OCI-LY1 (cell line): Measurements from ENCODE around the gene HLA-DMB.

Experiments used
- CTCF ChIP-seq: fragments of 200-600 bp; sonication (generic), shearing (Covaris generic); IDR thresholded peaks from 2 replicates; pipeline ENCODE4 v1.5.1; 2017; ENCODE audit warnings: mild to moderate bottlenecking, antibody characterized with exemption, low read length, moderate library complexity, mixed read lengths
- EZH2 ChIP-seq: fragments of 200-600 bp; sonication (generic), shearing (Covaris generic); IDR thresholded peaks from 2 replicates; pipeline ENCODE4 v1.8.0; 2017; ENCODE audit warnings: borderline replicate concordance, mixed run types, mild to moderate bottlenecking, antibody characterized with exemption, low read length, moderate library complexity, mixed read lengths

DNA sequence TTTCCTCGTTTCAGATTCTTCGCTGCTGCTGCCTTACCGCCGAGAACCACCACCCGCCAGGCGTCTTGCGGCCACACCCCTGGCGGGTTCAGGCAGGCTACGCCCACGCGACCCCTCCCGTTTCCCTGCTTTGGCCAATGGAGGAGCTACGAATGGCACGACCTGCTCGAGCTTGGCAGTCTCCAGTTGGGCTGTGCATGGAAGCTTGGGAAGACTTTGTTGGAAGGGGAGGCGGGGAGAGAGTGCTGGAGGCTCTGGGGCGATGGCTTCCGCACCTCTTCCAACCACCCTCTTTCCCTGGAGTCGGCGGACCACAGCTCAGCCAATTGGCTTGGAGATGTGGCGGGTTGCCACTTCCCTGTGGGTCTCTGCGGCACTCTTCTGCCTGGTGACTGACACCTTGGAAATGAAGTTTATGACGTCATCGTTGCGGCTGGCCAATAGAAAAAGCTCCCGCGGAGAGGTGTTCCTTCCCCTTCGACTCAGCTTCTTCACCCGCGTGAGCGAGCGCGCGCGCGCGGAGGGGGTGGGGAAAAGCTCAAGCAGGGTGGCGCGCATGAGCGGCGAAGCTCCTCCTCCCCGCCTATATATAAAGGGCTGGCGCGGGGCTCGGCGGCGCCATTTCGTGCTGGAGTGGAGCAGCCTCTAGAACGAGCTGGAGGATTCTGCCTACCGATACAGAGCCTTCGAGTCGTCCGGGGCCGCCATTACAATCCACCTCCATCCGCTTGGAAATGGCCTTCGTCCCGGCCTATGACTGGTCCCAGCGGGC is 30.9 kb upstream of the HLA-DMB start:
- TF ChIP-seq CTCF, result 0 out of 2 replicates have a peak, but pooled peaks have one; percentile 5
- TF ChIP-seq EZH2, result no peak
